HepG2 (cell line): Measurements from ENCODE around the gene SYNDIG1. TPM values are rescaled to one million over a fixed set of nuclear protein-coding genes. Genes with fewer than 3 reads are reported as not detected.

Experiments
- ATAC-seq: fragments of 200-7000 bp; cut with Tn5 transposase; 3 replicates; pipeline ENCODE4 v1.9.1; 2020; ENCODE audit warnings: mild to moderate bottlenecking, moderate library complexity
- BruUV-seq: library from RNA; stranded (reverse); fragments of 400-500 nt; replicated peaks from 2 replicates; lab custom pipeline; 2021; lab: Mats Ljungman, UMichigan
- CTCF ChIA-PET: fragments of 300-600 bp; formaldehyde crosslinking; extraction: SDS; loops from one replicate; lab custom pipeline; 2021; ENCODE audit warnings: low total read pairs, inconsistent platforms, low intra/inter-chr PET ratio; lab: Yijun Ruan, JAX
- POLR2A ChIA-PET: fragments of 350-600 bp; sonication (Branson Sonifier 250); formaldehyde crosslinking; loops from one replicate; lab custom pipeline; 2020; ENCODE audit warnings: antibody characterized with exemption, inconsistent platforms; lab: Yijun Ruan, JAX
- DNase-seq: peaks from one replicate; pipeline ENCODE4 v3.0.0-alpha.2; 2015; ENCODE audit warnings: low spot score
- FAIRE-seq: peaks from 3 replicates; lab custom pipeline; 2011; peaks lifted over from hg19 to GRCh38; lab: Jason Lieb, UNC
- H2AFZ ChIP-seq: one replicate; pipeline ENCODE4 v1.6.1; 2011; ENCODE audit warnings: low read length, inconsistent platforms
- H3K27ac ChIP-seq: fragments of 300-600 bp; 3 replicates; pipeline ENCODE4 v1.8.0; 2011; ENCODE audit warnings: mixed run types, mild to moderate bottlenecking, mixed read lengths, low read length, inconsistent platforms; ENCODE audit not compliant: insufficient read depth; ENCODE audit errors: extremely low read length
- H3K27me3 ChIP-seq, 2 experiments: fragments of 200-600 bp in 1 of 2; 2 replicates in 1 of 2; 3 replicates in 1 of 2; pipeline versions ENCODE4 v1.6.0 to v1.8.0; 2011; ENCODE audit warnings: low read length in 2 of 2, mild to moderate bottlenecking in 2 of 2, moderate library complexity in 2 of 2, inconsistent platforms in 1 of 2; ENCODE audit not compliant: insufficient read depth in 2 of 2, control insufficient read depth in 1 of 2
- H3K36me3 ChIP-seq, 2 experiments: fragments of 200-600 bp in 1 of 2; replicated peaks in 1 of 2; 2 replicates in 1 of 2; 3 replicates in 1 of 2; pipeline versions ENCODE4 v1.5.1 to v1.8.0; 2011; ENCODE audit warnings: low read length in 2 of 2, inconsistent platforms in 1 of 2; ENCODE audit not compliant: insufficient read depth in 2 of 2, control insufficient read depth in 1 of 2
- H3K4me1 ChIP-seq: 2 replicates; pipeline ENCODE4 v1.5.1; 2012; ENCODE audit warnings: low read length, inconsistent platforms; ENCODE audit not compliant: insufficient read depth
- H3K4me2 ChIP-seq: 2 replicates; pipeline ENCODE4 v1.6.0; 2011; ENCODE audit warnings: low read depth, low read length, inconsistent platforms
- H3K4me3 ChIP-seq, 3 experiments: fragments of 200-600 bp in 1 of 3; sonication (generic), shearing (Covaris generic) in 1 of 3; replicated peaks in 1 of 3; 2 replicates each; pipeline ENCODE4 v1.5.1; 2011 to 2016; ENCODE audit warnings: low read length in 3 of 3, inconsistent platforms in 2 of 3, low read depth in 2 of 3, mild to moderate bottlenecking in 2 of 3, control low read depth in 1 of 3, mixed read lengths in 1 of 3; ENCODE audit not compliant: insufficient read depth in 1 of 3
- H3K79me2 ChIP-seq: one replicate; pipeline ENCODE4 v1.6.1; 2011; ENCODE audit warnings: low read length, inconsistent platforms; ENCODE audit not compliant: insufficient read depth
- H3K9ac ChIP-seq: 2 replicates; pipeline ENCODE4 v1.6.0; 2011; ENCODE audit warnings: mild to moderate bottlenecking, low read depth, low read length, inconsistent platforms; ENCODE audit not compliant: insufficient read depth
- H3K9me3 ChIP-seq: 2 replicates; pipeline ENCODE4 v1.5.1; 2012; ENCODE audit warnings: mild to moderate bottlenecking, low read length
- H4K20me1 ChIP-seq: 2 replicates; pipeline ENCODE4 v1.6.0; 2011; ENCODE audit warnings: inconsistent platforms, mild to moderate bottlenecking, low read length, moderate library complexity; ENCODE audit not compliant: insufficient read depth
- ARNT2 ChIP-seq: sonication (generic); formaldehyde crosslinking; IDR thresholded peaks from 2 replicates; pipeline ENCODE4 v1.8.0; 2022; ENCODE audit warnings: mild to moderate bottlenecking, low read depth, missing genetic modification reagents, moderate library complexity
- DBP ChIP-seq: sonication (generic); formaldehyde crosslinking; IDR thresholded peaks from 2 replicates; pipeline ENCODE4 v1.4.0; 2020; ENCODE audit warnings: missing genetic modification reagents; ENCODE audit errors: not compliant biosample characterization
- MTF1 ChIP-seq: sonication (generic); formaldehyde crosslinking; IDR thresholded peaks from 2 replicates; pipeline ENCODE4 v1.5.0; 2020; ENCODE audit warnings: missing genetic modification reagents
- SIN3A ChIP-seq: IDR thresholded peaks from 2 replicates; pipeline ENCODE4 v1.6.1; 2011; ENCODE audit warnings: low read depth, mild to moderate bottlenecking, control low read depth, low read length, borderline replicate concordance
- SNAPC4 ChIP-seq: sonication (generic); formaldehyde crosslinking; IDR thresholded peaks from 2 replicates; pipeline ENCODE4 v1.4.0; 2020; ENCODE audit warnings: mild to moderate bottlenecking, missing genetic modification reagents
- SP140L ChIP-seq: sonication (generic); formaldehyde crosslinking; IDR thresholded peaks from 2 replicates; pipeline ENCODE4 v1.4.0; 2020; ENCODE audit warnings: missing genetic modification reagents, borderline replicate concordance
- STAT5B ChIP-seq: sonication (generic); formaldehyde crosslinking; IDR thresholded peaks from 2 replicates; pipeline ENCODE4 v1.4.0; 2020; ENCODE audit warnings: missing genetic modification reagents
- ZBTB37 ChIP-seq: sonication (generic); formaldehyde crosslinking; IDR thresholded peaks from 2 replicates; pipeline ENCODE4 v1.4.0; 2020; ENCODE audit warnings: mild to moderate bottlenecking, missing genetic modification reagents
- ZBTB7A ChIP-seq: sonication (generic); formaldehyde crosslinking; IDR thresholded peaks from 2 replicates; pipeline ENCODE4 v1.8.0; 2022; ENCODE audit warnings: mild to moderate bottlenecking, missing genetic modification reagents
- ZNF333 ChIP-seq: sonication (generic); formaldehyde crosslinking; IDR thresholded peaks from 2 replicates; pipeline ENCODE4 v1.4.0; 2020; ENCODE audit warnings: mild to moderate bottlenecking, missing genetic modification reagents, borderline replicate concordance
- ZNF530 ChIP-seq: sonication (generic); formaldehyde crosslinking; IDR thresholded peaks from 2 replicates; pipeline ENCODE4 v1.5.0; 2020; ENCODE audit warnings: low read depth, mild to moderate bottlenecking, missing genetic modification reagents
- WGBS: methylation state at CpG from one replicate; pipeline ENCODE4 v1.1.6; 2017; ENCODE audit warnings: low lambda C conversion rate; 5-methylcytosine and 5-hydroxymethylcytosine counted together
- in situ Hi-C: cut with HindIII; loops from 2 replicates; pipeline ENCODE4 v1.10.0; 2017; ENCODE audit warnings: low pct_unique_long_range_greater_than_20kb; ENCODE audit not compliant: extremely low pct_ligation_motif_present
- intact Hi-C: fragments of 100-400 bp; cut with micrococcal nuclease; formaldehyde crosslinking; loops from one replicate; pipeline ENCODE4 v1.10.0; 2022; ENCODE audit not compliant: unreplicated experiment
- polyA plus RNA-seq, 8 experiments: library from polyadenylated mRNA; depleted of rRNA in 3 of 8; stranded (reverse) in 7 of 8; unstranded in 1 of 8; fragments of >200 nt; fragmentation: Illumina TruSeq in 4 of 8; extraction: Trizol in 4 of 8; gene quantifications; 2 replicates each; pipeline versions ENCODE4 v1.2.1 to v1.2.3, GENCODE V29; 2011 to 2016; ENCODE audit warnings: low read depth in 4 of 8, missing spikeins in 1 of 8, mixed read lengths in 1 of 8; ENCODE audit not compliant: insufficient read depth in 1 of 8
- total RNA-seq, 5 experiments: library from RNA; depleted of rRNA; stranded (reverse); fragments of >200 nt; fragmentation: Illumina TruSeq; extraction: Trizol; gene quantifications; 2 replicates each; pipeline ENCODE4 v1.2.3, GENCODE V29; 2016; ENCODE audit warnings: low read depth in 1 of 5
- TF ChIP-seq, protein P1 (sequence below): sonication (generic); formaldehyde crosslinking; IDR thresholded peaks from 2 replicates; pipeline ENCODE4 v1.8.0; 2022; ENCODE audit warnings: missing genetic modification reagents, mild to moderate bottlenecking, inconsistent platforms, borderline replicate concordance

The SYNDIG1 gene
- total and polyA plus RNA-seq, 2 of the 13 experiments (the other 11 are each of a cell fraction or from before 2014, with no cell fraction given): not detected

DNA sequence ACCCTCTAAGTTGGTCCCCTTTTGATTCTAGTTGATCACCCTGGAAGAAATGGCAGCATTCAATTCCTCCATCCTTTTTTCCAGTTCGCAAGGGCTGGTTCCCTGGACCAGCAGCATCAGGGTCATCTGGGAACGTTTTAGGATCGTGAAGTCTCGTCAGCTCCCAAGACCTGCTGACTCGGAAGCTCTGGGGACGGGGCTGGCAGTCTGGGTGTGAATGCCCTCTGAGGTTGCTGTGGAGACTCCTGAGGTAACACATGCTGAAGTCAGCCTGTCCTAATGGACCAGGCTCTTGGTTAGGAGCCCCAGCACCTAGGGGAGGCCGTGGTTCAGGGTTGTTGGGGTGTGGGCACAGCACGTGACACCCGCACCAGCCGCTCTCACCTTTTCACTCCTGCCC, 164.1 kb downstream of the SYNDIG1 start:
- H3K4me2 ChIP-seq: no peak overlapping the region
- no peaks in the 10 kb centered on the region for H3K36me3 ChIP-seq
- no peak overlapping the region for H3K27ac ChIP-seq
- DNase-seq (no peak), ATAC-seq (no peak), FAIRE-seq (no peak)
- no peaks in the 10 kb centered on the region for H3K9me3 ChIP-seq
- ChIA-PET CTCF (no interaction called here), POLR2A (no interaction called here)
- H3K79me2 ChIP-seq: no peaks in the 10 kb centered on the region
- no peak overlapping the region for H3K4me3 ChIP-seq
- in situ Hi-C loops (loop anchor here (10.0 kb wide), 1 partner anchor 59 kb away; no protein-coding TSS in a partner anchor), intact Hi-C loops (no loop called here)
- no TSS peak for BruUV-seq
- H3K9ac ChIP-seq: no peak overlapping the region
- no peaks in the 10 kb centered on the region for H3K4me1 ChIP-seq
- 73% methylated on average over 9 of the region's 10 CpGs for WGBS
- TF ChIP-seq SNAPC4 (CRISPR knock-in tag) (no peak), ZNF530 (no peak), ARNT2 (CRISPR knock-in tag) (no peak), MTF1 (CRISPR knock-in tag) (no peak), ZBTB37 (CRISPR knock-in tag) (no peak), ZNF333 (CRISPR knock-in tag) (no peak), SP140L (no peak), ZBTB7A (no peak), DBP (no peak), STAT5B (CRISPR knock-in tag) (no peak), SIN3A (no peak)
- TF ChIP-seq, protein P1, sequence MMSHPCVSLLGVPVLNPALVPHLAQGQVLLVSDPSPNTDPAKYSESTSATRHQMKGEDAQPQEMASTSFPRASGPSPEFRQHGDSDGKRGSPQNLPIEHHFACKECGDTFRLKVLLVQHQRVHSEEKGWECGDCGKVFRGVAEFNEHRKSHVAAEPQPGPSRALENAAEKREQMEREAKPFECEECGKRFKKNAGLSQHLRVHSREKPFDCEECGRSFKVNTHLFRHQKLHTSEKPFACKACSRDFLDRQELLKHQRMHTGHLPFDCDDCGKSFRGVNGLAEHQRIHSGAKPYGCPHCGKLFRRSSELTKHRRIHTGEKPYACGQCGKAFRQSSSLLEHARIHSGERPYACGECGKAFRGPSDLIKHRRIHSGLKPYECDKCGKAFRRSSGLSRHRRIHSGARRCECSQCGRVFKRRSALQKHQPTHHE (CRISPR knock-in tag): no peak
- H4K20me1 ChIP-seq: no peaks in the 10 kb centered on the region
- H2AFZ ChIP-seq: no peak overlapping the region
- H3K27me3 ChIP-seq: peaks cover 0 to 22% of the 10 kb centered on the region in 2 experiments; a peak in 3 of 5 replicates
